NCI-H82 treated with DMSO at 0.1 percent for 48 hours (cell line): ENCODE data around the gene FSIP2.
"Not testable (repeated sequence)": the region's sequence is repeated elsewhere in the genome, so short reads cannot be mapped to it uniquely, and the experiment has no call there.

Experiments used
- DNase-seq: peaks from one replicate; lab custom pipeline; 2025; ENCODE audit not compliant: unreplicated experiment; lab: John Stamatoyannopoulos, UW

Gene FSIP2

DNA sequence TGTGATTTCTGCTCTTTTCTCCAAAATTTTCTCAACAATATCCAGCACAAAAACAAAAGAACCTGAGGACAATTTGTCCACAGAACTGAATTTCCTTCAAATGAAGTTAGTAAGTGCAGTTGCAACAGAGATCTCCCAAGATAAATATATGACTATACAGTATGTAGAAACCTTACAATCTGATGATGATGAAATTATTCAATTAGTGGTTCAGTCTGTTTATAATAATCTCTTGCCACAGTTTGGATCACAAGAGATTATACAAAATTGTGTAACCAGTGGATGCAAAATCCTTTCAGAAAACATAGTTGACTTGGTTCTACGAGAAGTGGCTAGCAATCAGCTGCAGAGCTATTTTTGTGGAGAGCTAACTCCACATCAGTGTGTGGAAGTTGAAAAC lies 68.7 kb downstream of the FSIP2 start:
- DNase-seq: no peak

DNA sequence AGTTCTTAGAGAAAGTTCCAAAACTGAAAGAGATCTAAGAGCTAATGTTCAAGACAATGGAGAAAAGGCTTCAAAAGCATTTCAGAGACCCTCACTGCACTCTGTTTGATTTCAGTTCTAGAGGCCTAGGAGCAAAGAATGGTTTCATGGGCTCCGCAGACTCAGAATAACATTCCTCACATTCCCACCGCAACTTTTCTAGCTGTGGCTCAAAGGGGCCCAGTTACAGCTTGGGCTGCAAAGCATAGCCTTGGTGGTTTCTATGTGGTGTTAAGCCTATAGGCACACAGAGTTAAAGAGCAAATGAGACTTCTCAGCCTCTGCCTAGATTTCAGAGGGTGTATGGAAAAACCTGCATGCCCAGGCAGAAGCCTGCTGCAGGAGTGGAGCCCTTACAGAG lies 73.0 kb downstream of the FSIP2 start:
- DNase-seq: no peak

DNA sequence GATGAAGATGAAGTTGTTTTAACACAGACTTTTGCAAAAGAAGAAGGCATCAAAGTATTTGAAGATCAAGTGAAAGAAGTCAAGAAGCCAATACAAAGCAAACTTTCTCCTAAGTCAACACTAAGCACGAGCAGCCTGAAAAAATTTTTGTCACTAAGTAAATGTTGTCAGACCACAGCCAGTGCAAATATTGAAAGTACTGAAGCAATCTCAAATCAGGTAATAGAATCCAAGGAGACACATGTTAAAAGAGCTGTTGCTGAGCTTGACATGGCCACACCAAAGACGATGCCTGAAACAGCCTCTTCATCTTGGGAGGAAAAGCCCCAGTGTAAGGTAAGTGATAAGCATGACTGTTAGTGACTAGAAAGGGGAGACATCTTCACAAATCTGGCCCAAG lies 75.1 kb downstream of the FSIP2 start:
- DNase-seq: no peak

DNA sequence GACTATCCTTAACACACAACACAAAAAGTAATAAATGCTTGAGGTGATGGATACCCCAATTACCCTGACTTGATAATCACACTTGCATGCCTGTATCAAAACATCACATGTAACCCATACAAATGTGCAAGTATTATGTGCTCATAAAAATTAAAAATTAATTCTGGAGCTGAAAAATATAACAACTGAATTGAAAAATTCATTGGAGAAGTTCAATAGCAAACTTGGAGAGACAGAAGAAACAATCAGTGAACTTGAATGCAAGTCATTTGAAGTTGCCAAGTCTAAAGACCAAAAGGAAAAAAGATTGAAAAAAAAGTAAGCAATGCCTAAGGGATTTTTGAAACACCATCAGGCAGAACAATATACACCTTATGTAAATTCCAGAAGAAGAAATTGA lies 79.4 kb downstream of the FSIP2 start:
- DNase-seq: no peak

DNA sequence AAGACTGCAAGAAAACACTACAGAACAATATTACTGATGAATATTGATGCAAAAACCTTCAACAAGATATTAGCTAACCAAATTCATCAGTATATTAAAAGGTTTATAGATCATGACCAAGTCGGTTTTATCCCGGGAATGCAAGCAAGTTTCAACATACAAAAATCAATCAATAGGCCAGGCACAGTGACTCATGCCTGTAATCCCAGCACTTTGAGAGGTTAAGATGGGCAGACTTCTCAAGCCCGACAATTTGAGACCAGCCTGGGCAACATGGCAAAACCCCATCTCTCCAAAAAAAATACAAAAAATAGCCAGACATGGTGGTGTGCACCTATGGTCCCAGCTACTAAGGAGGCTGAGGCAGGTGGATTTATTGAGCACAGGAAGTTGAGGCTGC lies 82.9 kb downstream of the FSIP2 start:
- DNase-seq: no peak

DNA sequence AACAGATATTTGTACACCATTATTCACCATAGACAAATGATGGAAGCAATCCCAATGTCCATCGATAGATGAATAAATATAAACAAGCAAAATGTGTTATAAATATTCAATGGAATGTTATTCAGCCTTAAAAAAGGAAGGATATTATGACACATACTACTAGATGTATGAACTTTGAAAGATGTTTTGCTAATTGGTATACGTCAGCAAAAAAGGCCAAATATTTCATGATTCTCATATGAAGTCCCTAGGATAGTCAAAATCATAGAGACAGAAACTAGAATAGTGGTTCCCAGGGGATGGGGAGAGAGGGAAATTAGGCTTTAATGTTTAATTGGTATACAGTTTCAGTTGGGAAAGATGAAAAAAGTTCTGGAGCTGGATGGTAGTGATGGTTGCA lies 85.2 kb downstream of the FSIP2 start:
- DNase-seq: no peak

DNA sequence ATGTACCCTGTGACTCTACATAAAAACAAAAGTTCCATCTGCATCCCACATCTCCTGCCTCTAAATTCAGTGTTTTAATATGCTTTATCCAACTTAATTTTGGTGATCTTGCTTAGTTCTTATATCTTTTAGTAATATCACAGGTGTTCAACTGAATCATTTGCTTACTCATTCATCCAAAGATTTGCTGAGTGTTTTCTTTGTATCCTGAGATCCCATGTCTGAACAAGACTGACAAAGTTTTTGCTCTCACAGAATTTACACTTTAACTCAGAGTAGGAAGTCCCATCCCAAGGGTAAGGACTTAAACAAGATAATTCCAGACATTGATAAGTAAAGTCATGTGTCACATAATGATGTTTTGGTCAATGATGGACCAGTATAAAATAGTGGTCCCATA lies 87.0 kb downstream of the FSIP2 start:
- DNase-seq: no peak

DNA sequence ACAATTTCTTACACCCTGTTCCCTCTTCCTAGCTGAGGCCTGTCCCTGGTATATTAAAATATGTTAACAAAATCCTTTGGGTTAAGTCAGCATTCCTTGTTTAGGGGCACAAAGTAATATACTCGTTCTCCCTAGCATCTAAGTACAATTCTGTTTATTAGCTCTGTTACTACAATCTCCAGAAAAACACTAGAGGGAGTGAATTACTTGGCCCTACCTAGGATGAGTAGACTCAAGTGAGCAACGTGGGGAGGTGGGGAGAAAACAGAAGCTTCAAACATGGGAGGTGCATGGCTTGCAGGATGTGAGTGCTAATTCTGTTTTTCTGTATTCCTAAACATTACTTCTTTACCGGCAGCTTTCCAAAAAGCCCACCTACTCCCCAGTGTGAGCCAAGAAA lies 89.7 kb downstream of the FSIP2 start:
- no peak for DNase-seq

DNA sequence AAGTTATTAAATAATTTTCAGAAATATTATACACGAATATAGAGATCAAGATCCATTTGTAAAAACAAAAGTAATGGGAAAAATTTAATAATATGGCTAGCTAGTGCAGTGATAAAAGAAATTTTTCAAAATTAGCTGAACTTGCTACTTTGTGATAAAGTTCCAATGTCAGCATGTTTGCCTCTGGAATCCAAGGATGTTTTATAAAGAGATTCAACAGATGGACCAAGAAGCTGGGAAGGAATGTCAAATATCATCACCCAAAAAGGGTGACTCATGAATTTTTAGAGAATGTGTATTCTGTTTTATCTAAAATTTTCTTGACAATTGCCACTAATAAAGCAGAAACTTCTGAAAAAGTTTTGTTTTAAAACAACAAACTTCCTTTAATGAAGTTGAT lies 95.3 kb downstream of the FSIP2 start:
- no peak for DNase-seq

DNA sequence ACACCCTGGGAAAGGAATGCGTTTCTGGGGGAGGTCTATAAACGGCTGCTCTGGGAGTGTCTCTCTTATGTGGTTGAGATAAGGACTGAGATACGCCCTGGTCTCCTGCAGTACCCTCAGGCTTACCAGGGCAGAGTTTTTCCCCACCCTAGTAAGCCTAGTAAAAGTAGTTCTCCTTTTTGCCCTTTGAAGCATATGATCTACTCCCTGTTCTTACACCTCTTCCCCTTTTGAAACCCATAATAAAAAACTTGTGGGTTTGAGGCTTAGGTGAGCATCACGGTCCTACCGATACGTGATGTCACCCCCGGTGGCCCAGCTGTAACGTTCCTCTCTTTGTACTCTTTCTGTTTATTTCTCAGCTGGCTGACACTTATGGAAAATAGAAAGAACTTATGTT lies 97.4 kb downstream of the FSIP2 start:
- no peak for DNase-seq

DNA sequence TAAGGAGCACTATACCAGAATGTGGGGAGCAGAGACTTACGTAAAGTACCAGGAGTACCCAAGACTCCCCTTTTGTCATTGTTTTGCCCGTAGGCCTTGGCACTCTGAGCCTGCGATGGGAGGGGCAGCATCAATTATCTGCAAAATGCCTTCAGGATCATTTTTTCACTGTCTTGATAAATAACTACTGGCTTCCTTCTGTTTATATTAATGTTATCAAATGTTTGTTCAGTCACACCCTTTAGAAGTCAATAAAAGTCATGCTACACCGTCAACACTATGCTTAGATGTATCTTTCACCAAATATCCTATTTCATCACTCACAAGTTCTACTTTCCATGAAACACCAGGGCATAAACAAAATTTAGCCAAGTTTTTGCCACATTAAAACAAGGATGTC lies 116.3 kb downstream of the FSIP2 start:
- no peak for DNase-seq

DNA sequence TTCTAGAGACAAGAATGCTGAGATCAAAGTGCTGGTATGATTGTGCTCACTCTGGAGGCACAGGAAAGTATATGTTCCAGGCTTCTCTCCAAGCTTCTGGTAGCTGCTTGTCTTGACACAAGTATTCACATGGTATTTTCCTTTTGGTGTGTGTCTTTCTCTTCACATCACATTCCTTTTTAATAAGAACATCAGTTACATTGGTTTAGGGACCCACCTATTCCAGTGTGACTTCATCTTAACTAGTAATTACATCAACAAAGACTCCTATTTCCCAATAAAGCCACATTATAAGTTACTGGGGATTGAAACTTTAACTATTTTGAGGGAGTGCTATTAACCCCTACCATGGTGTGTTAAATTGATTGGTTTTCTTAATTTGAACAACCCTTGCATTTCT lies 119.1 kb downstream of the FSIP2 start:
- DNase-seq: no peak

DNA sequence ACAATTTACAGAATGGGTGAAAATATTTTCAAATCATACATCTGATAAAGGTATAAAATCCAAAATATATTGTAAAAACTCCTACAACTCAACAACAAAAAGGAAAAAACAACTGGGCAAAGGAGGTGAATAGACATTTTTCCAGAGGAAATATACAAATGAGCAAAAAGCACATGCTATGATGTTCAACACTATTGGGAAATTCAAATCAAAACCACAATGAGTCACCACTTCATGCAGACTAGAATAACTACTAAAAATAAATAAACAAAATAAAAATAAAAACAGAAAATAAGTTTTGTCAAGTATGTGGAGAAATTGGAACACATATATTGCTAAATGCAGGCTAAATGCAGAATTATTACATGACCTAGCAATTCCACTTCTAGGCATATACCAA lies 120.9 kb downstream of the FSIP2 start:
- no peak for DNase-seq

DNA sequence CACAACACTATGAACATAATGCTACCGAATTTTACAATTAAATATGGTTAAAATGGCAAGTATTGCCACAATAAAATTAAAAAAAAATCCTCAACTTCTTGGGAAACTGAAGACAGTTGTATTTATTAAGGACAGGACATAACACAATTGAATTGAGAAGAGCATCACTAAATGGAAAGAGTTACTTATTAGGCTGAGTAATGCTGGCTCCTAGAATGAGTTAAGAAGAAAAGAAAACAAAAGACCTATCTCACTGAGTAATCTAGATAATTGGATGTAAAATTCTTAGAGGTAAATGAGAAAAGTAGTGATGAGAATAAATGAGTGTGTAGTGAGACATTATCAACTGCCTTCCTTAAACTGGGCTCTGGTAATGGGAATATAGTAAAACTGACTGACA lies 121.7 kb downstream of the FSIP2 start:
- DNase-seq: no peak

DNA sequence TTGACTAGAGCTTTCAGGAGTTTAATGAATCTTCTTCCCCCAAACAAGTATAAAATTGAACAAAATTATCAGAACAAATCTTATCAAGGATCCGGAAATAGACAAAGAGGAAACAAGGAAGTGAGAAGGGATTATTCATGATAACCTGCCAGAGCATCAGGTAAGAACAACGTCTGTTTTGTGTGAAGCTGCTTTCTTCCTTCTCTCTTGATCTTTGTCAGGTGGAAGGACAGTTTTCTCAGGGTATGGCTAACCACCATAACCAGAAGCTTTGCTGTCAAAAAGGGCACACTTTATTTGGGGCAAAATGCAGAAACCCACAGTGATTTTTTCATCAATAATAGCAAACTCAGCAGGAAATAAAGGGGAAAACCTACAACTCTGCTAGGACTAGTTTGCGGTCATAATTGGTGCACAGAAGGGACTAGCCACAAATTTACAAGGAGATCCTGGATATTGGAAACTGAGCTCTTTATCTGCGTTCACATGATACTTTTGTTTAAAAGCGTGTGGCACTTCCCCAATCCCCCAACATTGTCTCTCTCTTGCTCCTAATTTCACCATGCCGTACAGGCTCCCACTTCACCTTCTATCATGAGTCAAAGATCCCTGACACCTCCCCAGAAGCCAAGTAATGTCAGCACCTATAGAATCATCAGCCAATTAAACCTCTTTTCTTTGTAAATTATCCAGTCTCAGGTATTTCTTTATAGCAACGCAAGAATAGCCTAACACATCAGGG lies 124.2 kb downstream of the FSIP2 start:
- no peak for DNase-seq

DNA sequence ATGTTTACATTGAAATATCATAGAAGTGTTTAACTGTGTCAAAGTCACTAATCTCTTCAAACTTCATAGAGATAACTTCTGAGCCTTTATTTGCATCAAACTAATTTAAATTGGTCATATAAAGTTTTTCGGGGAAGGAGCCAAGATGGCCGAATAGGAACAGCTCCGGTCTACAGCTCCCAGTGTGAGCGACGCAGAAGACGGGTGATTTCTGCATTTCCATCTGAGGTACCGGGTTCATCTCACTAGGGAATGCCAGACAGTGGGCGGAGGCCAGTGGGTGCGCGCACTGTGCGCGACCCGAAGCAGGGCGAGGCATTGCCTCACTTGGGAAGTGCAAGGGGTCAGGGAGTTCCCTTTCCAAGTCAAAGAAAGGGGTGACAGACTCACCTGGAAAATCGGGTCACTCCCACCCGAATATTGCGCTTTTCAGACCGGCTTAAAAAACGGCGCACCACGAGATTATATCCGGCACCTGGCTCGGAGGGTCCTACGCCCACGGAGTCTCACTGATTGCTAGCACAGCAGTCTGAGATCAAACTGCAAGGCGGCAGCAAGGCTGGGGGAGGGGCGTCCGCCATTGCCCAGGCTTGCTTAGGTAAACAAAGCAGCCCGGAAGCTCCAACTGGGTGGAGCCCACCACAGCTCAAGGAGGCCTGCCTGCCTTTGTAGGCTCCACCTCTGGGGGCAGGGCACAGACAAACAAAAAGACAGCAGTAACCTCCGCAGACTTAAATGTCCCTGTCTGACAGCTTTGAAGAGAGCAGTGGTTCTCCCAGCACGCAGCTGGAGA lies 126.1 kb downstream of the FSIP2 start:
- DNase-seq: not testable (repeated sequence)

DNA sequence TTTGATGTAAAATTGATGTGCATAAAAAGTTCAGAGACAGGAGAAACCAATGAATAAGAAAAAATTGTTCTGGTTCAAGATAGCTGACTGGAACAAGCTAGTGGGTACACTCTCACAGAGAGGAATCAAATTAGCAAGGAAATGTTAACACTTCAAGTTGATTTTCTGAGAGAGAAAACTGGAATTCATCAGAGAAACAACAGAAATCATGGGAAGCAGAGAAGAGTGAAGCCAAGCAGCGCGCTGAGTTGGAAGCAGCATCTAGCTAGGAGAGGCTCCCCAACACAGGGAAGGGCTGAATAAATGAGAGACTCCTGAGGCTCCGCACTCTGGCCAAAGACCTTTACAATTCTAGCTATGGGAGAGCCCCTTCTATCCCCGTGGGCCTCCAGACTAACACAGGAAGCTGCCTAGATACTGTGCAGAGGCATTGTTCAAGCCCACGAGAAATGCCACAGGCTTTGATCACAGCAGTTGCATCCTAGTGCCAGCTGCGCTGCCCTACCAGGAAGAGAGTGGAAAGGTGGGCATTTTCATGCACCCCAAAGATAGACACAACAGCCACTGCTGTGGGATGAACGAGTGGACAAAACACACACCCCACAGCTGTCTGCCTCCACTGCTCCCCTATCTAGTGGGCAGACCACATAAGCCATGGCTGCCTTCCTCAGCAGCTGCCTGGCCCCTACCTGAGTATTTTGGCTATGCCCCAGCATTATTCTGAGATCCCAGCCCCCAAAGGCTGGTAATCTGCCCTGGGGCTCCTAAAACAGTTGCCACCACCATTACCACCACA lies 136.7 kb downstream of the FSIP2 start:
- DNase-seq: no peak

DNA sequence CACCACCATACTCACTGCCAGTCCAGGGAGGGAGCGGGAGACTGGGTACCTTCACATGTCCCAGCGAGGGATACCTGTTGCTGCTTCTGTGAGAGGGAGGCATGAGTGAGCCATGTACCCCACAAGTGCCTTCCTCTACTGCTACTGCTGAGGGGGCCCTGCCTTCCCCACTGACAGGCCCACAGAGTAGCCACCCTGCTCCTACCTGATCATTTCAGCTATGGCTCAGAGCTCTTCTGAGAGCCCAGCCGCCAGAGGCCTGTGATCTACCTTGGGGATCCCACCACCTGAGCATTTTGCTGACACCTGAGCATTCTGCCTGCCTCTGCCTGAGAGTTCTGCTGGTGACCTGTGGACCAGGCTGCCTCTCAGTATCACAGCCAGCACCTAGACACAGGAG lies 137.6 kb downstream of the FSIP2 start:
- DNase-seq: no peak

DNA sequence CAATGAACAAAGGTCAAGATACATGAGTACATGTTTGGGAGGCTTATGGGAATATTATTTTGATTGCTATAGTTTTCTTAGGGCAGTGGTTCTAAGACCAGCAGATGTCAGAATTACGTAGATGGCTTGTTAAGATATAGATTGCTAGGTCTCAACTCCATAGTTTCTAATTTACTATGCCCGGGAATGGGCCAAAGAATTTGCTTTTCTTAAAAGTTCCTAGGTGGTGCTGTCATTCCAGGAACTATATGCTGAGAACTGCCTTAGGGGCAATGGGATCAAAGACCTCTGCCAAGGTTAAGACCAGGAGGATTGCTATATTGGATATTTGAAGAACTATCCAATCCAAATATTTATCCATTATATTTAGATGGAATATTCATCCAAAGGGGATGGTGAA lies 141.8 kb downstream of the FSIP2 start:
- DNase-seq: no peak
